C4-2B (cell line): Measurements from ENCODE around the gene RNF125.
A peak's percentile ranks its signal among the peaks of the same experiment; 100 is the strongest.
"Not testable (repeated sequence)": the region's sequence is repeated elsewhere in the genome, so short reads cannot be mapped to it uniquely, and the experiment has no call there.

Experiments used
- H3K27ac ChIP-seq: fragments of 450-650 bp; 2 replicates; pipeline ENCODE4 v1.5.1; 2017
- CTCF ChIP-seq: fragments of 450-650 bp; conservative IDR thresholded peaks from 2 replicates; pipeline ENCODE4 v1.5.1; 2017; ENCODE audit warnings: mild to moderate bottlenecking
- ZFX ChIP-seq: fragments of 450-650 bp; IDR thresholded peaks from 2 replicates; pipeline ENCODE4 v1.6.1; 2017

Gene RNF125

DNA sequence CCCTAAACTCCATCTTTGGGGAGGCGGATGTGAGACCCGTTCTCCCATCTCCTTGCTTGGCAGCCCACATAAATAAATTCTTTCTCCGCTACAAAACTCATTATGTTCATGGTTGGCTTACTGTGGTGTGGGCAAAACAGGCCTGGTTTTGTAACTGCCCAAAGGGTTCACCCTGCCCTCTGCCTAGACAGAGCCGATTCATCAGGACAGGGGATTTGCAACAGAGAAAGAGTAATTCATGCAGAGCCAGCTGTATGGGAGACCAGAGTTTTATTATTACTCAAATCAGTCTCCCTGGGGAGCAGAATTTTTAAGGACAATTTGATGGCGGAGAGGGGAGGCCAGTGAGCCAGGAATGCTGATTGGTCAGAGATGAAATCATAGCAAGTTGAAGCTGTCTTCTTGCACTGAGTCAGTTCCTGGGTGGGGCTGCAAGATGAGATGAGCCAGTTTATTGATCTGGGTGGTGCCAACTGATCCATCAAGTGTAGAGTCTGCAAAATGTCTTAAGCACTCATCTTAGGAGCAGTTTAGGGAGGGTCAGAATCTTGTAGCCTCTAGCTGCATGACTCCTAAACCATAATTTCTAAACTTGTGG is 8.4 kb upstream of the RNF125 start:
- H3K27ac ChIP-seq, result no peak overlapping the region
- TF ChIP-seq ZFX (no peak), CTCF (no peak)

DNA sequence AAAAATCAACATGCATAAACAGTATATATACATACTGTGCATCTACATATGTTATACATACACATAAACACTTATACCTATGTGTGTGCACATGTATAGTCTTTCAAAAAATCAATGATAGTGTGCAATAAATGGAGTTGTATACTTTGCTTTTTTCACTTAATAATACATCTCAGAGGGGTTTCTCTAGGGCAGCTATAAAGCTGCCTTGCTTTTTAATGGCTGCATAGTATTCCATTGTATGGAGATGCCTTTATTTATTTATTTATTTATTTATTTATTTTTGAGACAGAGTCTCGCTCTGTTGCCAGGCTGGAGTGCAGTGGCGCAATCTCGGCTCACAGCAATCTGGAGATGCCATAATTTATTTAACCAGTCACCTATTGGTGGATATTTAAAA is 7.4 kb upstream of the RNF125 start:
- H3K27ac ChIP-seq, result no peak overlapping the region
- no peak for TF ChIP-seq ZFX
- TF ChIP-seq CTCF, result no peak

GRCh38 chr18:32019251-32019948 is 775 bp downstream of the RNF125 start:
- peak overlapping the region; percentile 66 for H3K27ac ChIP-seq
- TF ChIP-seq ZFX (no peak), CTCF (no peak)

- H3K27ac ChIP-seq, result not testable (repeated sequence)
Measured at GRCh38 chr18:32019949-32020625, 1.5 kb downstream of the RNF125 start.

DNA sequence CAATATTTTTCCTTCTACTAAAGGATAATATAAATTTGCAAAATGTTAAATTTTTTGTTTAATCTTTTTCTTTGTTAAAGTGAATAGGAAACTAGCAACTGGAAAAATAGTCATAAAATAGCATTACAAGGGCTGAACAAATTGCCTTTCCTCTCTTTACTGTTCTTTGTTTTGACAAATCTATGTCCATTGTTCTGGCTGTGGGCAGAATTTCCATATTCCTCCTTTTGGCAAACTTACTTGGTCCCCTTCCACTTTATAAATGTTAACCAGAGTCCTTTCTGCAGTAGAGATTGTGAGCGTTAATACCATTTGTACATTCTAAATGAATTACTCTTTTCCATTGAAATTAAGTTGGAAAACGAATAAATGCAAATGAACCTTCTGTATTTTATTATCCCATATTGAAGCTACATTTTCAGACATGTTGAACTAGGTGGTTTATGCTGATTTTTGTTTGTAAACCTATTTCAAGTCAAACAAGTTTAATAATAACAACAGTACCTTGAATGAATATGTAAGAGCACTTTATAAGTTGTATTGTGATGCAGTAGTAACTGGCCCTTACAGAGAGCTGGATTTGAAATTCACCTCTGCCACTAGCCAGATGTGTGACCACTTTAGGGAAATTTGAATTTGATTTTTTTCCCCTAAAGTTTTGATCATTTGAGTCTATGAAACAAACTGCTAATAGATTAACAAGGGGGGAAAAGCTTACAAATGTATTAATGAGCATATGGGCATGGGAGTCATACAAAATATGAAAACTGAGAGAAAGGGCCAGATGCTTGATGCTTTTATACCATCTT is 3.3 kb downstream of the RNF125 start:
- H3K27ac ChIP-seq, result no peak overlapping the region
- TF ChIP-seq CTCF (no peak), ZFX (no peak)

DNA sequence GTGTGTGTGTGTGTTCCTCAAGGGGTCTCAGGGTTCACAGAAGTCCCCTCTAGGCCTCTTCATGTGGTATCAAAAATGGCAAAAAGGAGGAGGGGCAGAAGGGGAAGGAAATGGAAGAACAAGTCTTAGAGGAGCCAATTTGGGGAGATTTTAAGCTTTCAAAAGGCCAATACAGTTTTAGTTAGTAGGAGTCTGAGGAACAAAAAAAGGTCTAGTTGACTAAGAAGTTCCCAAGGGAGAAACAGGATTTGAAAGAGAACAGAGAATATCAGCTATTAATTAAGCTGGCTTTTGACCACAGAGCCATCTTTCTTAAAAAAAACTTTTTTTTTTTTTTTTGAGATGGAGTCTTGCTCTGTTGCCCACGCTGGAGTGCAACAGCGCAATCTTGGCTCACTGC is 7.1 kb downstream of the RNF125 start:
- TF ChIP-seq ZFX (no peak), CTCF (no peak)

GRCh38 chr18:32026491-32027086 is 8.0 kb downstream of the RNF125 start:
- TF ChIP-seq ZFX (no peak), CTCF (no peak)

More for the DNA sequence above, 7.1 kb downstream of the RNF125 start:
- H3K27ac ChIP-seq, result no peak overlapping the region

More at GRCh38 chr18:32026491-32027086, 8.0 kb downstream of the RNF125 start:
- no peak overlapping the region for H3K27ac ChIP-seq
